ENCODE measurements around the gene PEPD.

Gene PEPD

GRCh38 chr19:33350538-33351309, 170.9 kb downstream of the PEPD start:
- no peak for DNase-seq (ENCODE audit: low read depth)

- DNase-seq (ENCODE audit: low read depth) = no peak
Measured at GRCh38 chr19:33349319-33350289, 172.0 kb downstream of the PEPD start.

- DNase-seq (ENCODE audit: low read depth) = no peak
Measured at GRCh38 chr19:33348301-33349010, 173.1 kb downstream of the PEPD start.

- no peak for DNase-seq (ENCODE audit: low read depth)
Measured at GRCh38 chr19:33347300-33347699, 174.3 kb downstream of the PEPD start.

GRCh38 chr19:33346665-33347064, 174.9 kb downstream of the PEPD start:
- no peak for DNase-seq (ENCODE audit: low read depth)

GRCh38 chr19:33345163-33345562, 176.4 kb downstream of the PEPD start:
- DNase-seq (ENCODE audit: low read depth) = no peak

GRCh38 chr19:33344573-33344925, 177.0 kb downstream of the PEPD start:
- DNase-seq (ENCODE audit: low read depth) = no peak

GRCh38 chr19:33343859-33344572, 177.6 kb downstream of the PEPD start:
- no peak for DNase-seq (ENCODE audit: low read depth)

GRCh38 chr19:33343301-33343700, 178.3 kb downstream of the PEPD start:
- DNase-seq (ENCODE audit: low read depth) = no peak

GRCh38 chr19:33340991-33341390, 180.6 kb downstream of the PEPD start:
- DNase-seq (ENCODE audit: low read depth) = no peak

- DNase-seq (ENCODE audit: low read depth) = no peak
Measured at GRCh38 chr19:33339016-33339984, 182.3 kb downstream of the PEPD start.
